Measurements from ENCODE around the gene ASPG. TPM values are rescaled to one million over a fixed set of nuclear protein-coding genes. Genes with fewer than 3 reads are reported as not detected.

The ASPG gene
- total RNA-seq, 2 experiments from 2014 or later, result not detected

DNA sequence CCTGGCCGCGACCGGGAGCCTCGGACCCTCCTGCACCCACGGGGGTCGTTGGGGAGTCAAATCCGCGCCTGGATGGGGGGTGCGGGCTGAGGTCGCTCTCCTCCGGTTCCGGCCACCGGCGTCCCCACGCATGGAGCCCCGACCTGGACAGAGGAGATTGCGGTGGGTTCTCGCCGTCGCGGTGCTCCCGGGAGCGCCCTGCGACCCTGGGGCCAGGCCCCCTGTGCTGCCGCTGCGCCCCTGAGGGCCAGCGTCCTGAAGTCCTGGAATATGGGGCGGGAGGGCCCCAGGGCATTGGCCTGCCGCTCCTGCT, 345 bp downstream of the ASPG start:
- POLR2A ChIA-PET, result no interaction called here
- no peaks in the 10 kb centered on the region for H3K9me3 ChIP-seq (ENCODE audit: low read length)
- no TSS peak for BruUV-seq (replicated peaks)

DNA sequence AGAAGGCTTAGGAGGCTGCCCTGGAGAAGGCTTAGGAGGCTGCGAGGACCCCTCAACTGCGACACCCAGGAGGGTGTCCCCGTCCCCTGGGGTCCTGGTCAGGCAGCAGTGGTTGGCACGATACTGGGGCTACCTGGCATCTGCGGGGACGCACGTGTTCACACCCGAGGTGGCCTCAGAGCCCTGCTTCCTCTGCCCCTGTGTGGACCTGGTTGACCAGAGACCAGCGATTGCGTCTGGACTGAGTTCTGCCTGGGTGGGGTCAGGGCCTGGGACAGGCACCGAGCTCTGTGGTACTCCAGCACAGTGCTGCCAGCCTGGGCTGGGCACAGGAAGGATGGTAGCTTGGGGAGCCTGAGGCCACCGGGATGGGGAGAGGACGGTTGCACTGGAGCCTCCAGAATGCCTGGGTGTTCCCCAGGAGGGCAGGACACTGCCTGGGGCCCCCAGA, 735 bp downstream of the ASPG start:
- H3K79me2 ChIP-seq (ENCODE audit: insufficient read depth, low read depth, low read length), result no peaks in the 10 kb centered on the region
- DNase-seq (ENCODE audit: low spot score), result no peak
- H3K4me3 ChIP-seq (ENCODE audit: low read depth, low read length, poor library complexity, severe bottlenecking), result no peak overlapping the region
- H3K4me1 ChIP-seq (ENCODE audit: insufficient read depth, low read length, poor library complexity, severe bottlenecking), result no peaks in the 10 kb centered on the region
- intact Hi-C loops (cut with micrococcal nuclease; ENCODE audit: unreplicated experiment), result no loop called here
- no peak for TF ChIP-seq EZH2phosphoT487 (IDR thresholded peaks at IDR 0.05; ENCODE audit: borderline replicate concordance, low read depth, low read length)
- TF ChIP-seq, protein P1, sequence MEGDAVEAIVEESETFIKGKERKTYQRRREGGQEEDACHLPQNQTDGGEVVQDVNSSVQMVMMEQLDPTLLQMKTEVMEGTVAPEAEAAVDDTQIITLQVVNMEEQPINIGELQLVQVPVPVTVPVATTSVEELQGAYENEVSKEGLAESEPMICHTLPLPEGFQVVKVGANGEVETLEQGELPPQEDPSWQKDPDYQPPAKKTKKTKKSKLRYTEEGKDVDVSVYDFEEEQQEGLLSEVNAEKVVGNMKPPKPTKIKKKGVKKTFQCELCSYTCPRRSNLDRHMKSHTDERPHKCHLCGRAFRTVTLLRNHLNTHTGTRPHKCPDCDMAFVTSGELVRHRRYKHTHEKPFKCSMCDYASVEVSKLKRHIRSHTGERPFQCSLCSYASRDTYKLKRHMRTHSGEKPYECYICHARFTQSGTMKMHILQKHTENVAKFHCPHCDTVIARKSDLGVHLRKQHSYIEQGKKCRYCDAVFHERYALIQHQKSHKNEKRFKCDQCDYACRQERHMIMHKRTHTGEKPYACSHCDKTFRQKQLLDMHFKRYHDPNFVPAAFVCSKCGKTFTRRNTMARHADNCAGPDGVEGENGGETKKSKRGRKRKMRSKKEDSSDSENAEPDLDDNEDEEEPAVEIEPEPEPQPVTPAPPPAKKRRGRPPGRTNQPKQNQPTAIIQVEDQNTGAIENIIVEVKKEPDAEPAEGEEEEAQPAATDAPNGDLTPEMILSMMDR (conservative IDR thresholded peaks at IDR 0.05; ENCODE audit: low read length), result no peak
- H3K27ac ChIP-seq (ENCODE audit: low read depth, low read length, poor library complexity, severe bottlenecking), result no peak overlapping the region
- H3K9me3 ChIP-seq (ENCODE audit: low read length), result no peaks in the 10 kb centered on the region
- POLR2A ChIA-PET, result no interaction called here
- no TSS peak for BruUV-seq (replicated peaks)
- no peaks in the 10 kb centered on the region for H3K36me3 ChIP-seq (ENCODE audit: insufficient read depth, low read length)
- H3K9me2 ChIP-seq (ENCODE audit: insufficient read depth, low read length), result no peaks in the 10 kb centered on the region
- CTCF ChIA-PET (ENCODE audit: unreplicated experiment), result no interaction called here
- H4K20me1 ChIP-seq (ENCODE audit: insufficient read depth, low read length), result no peaks in the 10 kb centered on the region
- H2AFZ ChIP-seq (ENCODE audit: low read length), result no peak overlapping the region
- H3K4me2 ChIP-seq (ENCODE audit: low read length), result no peak overlapping the region

More for the DNA sequence above, 345 bp downstream of the ASPG start:
- Histone ChIP-seq H3K4me2 (ENCODE audit: low read length) (no peak overlapping the region), H3K36me3 (ENCODE audit: insufficient read depth, low read length) (no peaks in the 10 kb centered on the region), H2AFZ (ENCODE audit: low read length) (no peak overlapping the region), H3K4me1 (ENCODE audit: insufficient read depth, low read length, poor library complexity, severe bottlenecking) (no peaks in the 10 kb centered on the region), H3K9me2 (ENCODE audit: insufficient read depth, low read length) (no peaks in the 10 kb centered on the region), H4K20me1 (ENCODE audit: insufficient read depth, low read length) (no peaks in the 10 kb centered on the region), H3K79me2 (ENCODE audit: insufficient read depth, low read depth, low read length) (no peaks in the 10 kb centered on the region), H3K4me3 (ENCODE audit: low read depth, low read length, poor library complexity, severe bottlenecking) (no peak overlapping the region), H3K27ac (ENCODE audit: low read depth, low read length, poor library complexity, severe bottlenecking) (no peak overlapping the region)
- CTCF ChIA-PET (ENCODE audit: unreplicated experiment), result no interaction called here
- intact Hi-C loops (cut with micrococcal nuclease; ENCODE audit: unreplicated experiment), result no loop called here
- TF ChIP-seq, protein P1 (conservative IDR thresholded peaks at IDR 0.05; ENCODE audit: low read length), result no peak
- TF ChIP-seq EZH2phosphoT487 (IDR thresholded peaks at IDR 0.05; ENCODE audit: borderline replicate concordance, low read depth, low read length), result no peak
- no peak for DNase-seq (ENCODE audit: low spot score)

DNA sequence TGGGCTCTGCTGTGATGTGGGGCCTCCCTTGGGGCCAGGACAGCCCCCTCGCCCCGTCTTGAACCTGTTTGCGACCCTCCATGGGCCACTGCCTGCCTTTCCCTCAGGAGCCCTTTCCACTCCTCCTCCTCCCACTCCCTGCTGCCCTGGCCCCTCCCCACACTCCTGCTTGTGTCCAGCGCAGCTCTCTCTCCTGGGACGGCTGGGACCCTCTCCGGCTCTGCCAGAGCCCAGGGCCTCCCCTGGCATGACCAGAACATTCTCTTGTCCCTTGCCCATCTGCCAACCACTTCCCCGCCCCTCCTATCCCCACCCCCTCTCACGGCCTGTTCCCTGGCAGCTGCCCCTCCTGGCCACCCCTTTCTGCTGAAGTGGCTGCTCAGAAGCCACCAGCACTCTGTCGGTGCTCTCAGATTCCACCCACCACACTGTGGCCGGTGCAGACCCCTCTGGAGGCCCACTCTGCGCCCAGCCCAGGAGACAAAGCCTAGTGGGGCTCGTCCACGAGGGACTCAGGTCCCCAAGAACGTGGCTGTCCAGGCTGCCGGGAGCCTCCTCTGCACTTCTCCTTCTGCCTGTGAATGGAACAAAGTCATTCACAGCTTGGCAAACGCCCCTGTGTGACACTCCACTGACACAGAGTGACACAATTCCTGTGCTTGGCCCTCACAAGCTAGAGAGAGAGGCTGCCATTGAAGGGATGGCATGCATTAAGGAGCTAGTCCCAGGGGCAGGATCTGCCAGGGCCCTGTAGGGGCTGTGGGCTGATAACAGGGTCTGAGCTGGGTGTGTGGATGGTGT, 1.4 kb downstream of the ASPG start:
- H3K4me3 ChIP-seq (ENCODE audit: low read depth, low read length, poor library complexity, severe bottlenecking), result no peak overlapping the region
- no peaks in the 10 kb centered on the region for H3K4me1 ChIP-seq (ENCODE audit: insufficient read depth, low read length, poor library complexity, severe bottlenecking)
- intact Hi-C loops (cut with micrococcal nuclease; ENCODE audit: unreplicated experiment), result no loop called here
- no peak for TF ChIP-seq EZH2phosphoT487 (IDR thresholded peaks at IDR 0.05; ENCODE audit: borderline replicate concordance, low read depth, low read length)
- TF ChIP-seq, protein P1 (conservative IDR thresholded peaks at IDR 0.05; ENCODE audit: low read length), result no peak
- ChIA-PET POLR2A (no interaction called here), CTCF (ENCODE audit: unreplicated experiment) (no interaction called here)
- H3K79me2 ChIP-seq (ENCODE audit: insufficient read depth, low read depth, low read length), result no peaks in the 10 kb centered on the region
- no peak for DNase-seq (ENCODE audit: low spot score)
- H3K27ac ChIP-seq (ENCODE audit: low read depth, low read length, poor library complexity, severe bottlenecking), result no peak overlapping the region
- no peak overlapping the region for H3K4me2 ChIP-seq (ENCODE audit: low read length)
- H3K9me3 ChIP-seq (ENCODE audit: low read length), result no peaks in the 10 kb centered on the region
- H3K36me3 ChIP-seq (ENCODE audit: insufficient read depth, low read length), result no peaks in the 10 kb centered on the region
- H3K9me2 ChIP-seq (ENCODE audit: insufficient read depth, low read length), result no peaks in the 10 kb centered on the region
- H2AFZ ChIP-seq (ENCODE audit: low read length), result no peak overlapping the region
- no peaks in the 10 kb centered on the region for H4K20me1 ChIP-seq (ENCODE audit: insufficient read depth, low read length)
- BruUV-seq (replicated peaks), result no TSS peak

Data from OCI-LY7 (cell line).